Measurements from ENCODE around the gene CCDC40. TPM values are rescaled to one million over a fixed set of nuclear protein-coding genes. Genes with fewer than 3 reads are reported as not detected.
A peak's percentile ranks its signal among the peaks of the same experiment; 100 is the strongest.

The CCDC40 gene
- total and polyA plus RNA-seq, 9 of the 15 experiments (the other 6 are each of a cell fraction or from before 2014, with no cell fraction given) = 0.07 to 0.33 TPM; not detected in 7

DNA sequence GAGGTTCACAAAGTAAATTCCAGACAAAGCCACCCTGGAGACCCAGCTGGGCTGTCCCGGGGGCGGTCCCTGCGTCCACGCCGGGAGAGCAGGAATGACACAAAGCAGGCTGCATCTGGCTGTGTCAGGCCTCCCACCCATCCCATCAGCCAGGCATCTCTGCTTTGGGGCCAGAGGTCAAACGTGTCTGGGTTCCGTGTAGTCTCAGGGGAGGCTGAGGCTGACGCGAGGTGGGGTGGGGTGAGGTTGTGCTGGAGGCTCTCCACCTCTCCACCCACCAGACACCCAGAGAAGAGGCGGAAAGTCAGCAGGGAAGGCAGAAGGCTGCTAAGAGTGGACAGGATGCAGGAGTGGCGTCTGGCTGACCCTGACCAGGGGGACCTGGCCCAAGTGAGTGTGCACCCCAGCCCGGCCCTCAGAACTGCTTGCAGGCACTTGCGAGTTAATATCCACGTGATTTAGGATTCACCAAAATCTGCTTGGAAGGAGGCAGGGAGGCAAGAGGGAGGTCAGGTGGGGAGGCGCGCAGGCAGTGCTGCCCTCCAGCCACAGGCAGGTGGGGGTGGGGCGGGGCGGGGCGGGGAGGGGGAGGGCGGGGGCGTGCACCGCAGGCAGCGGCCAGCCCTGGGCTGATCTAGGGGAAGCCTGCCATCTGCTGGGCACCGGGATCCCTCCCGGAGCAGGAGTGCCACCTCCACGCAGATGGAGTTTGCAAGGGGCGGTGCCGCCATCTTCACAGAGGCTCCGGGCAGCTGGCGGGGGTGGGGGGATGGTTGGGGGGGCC is 45.1 kb upstream of the CCDC40 start (continued):
- TF ChIP-seq MYC (IDR thresholded peaks at IDR 0.05; ENCODE audit: low read depth, low read length) (peak; percentile 29; the same call in 1 of the 2 replicates), MYC (CRISPR knock-in tag; IDR thresholded peaks at IDR 0.05; ENCODE audit: borderline replicate concordance, low read depth) (no peak), ZNF445 (CRISPR knock-in tag; IDR thresholded peaks at IDR 0.05; ENCODE audit: low read depth) (no peak), PPARD (CRISPR knock-in tag; IDR thresholded peaks at IDR 0.05) (no peak), SRF (CRISPR knock-in tag; IDR thresholded peaks at IDR 0.05) (no peak), TEAD2 (tag; IDR thresholded peaks at IDR 0.05) (no peak), MXI1 (IDR thresholded peaks at IDR 0.05; ENCODE audit: low read depth, low read length) (no peak), BCOR (IDR thresholded peaks at IDR 0.05) (no peak), ZSCAN32 (CRISPR knock-in tag; IDR thresholded peaks at IDR 0.05) (no peak), ARID1B (IDR thresholded peaks at IDR 0.05) (no peak), CTBP1 (IDR thresholded peaks at IDR 0.05; ENCODE audit: borderline replicate concordance) (no peak), ARID4B (CRISPR knock-in tag; IDR thresholded peaks at IDR 0.05) (no peak), POLR2G (IDR thresholded peaks at IDR 0.05; ENCODE audit: low read depth, low read length) (no peak), YY1 (IDR thresholded peaks at IDR 0.05; ENCODE audit: borderline replicate concordance in 1 of 3, control insufficient read depth in 1 of 3, extremely low read depth in 1 of 3, insufficient read depth in 3 of 3, insufficient read length in 1 of 3, insufficient replicate concordance in 2 of 3, low read depth in 1 of 3, low read length in 2 of 3) (peak in 2 of 3 experiments; percentile 38 to 55), MEIS2 (IDR thresholded peaks at IDR 0.05; ENCODE audit: partially characterized antibody) (no peak), RCOR1 (IDR thresholded peaks at IDR 0.05; ENCODE audit: borderline replicate concordance in 1 of 2, low read depth in 2 of 2, low read length in 2 of 2) (peak in 1 of 2 experiments; percentile 48; a peak in 2 of 4 replicates), ZNF143 (CRISPR knock-in tag; IDR thresholded peaks at IDR 0.05) (no peak), MYNN (IDR thresholded peaks at IDR 0.05) (no peak), MYNN (CRISPR knock-in tag; IDR thresholded peaks at IDR 0.05) (no peak), MAZ (CRISPR knock-in tag; conservative IDR thresholded peaks at IDR 0.05 in 1 of 2, IDR thresholded peaks at IDR 0.05 in 1 of 2) (peak in 1 of 2 experiments; percentile 75; a peak in 2 of 4 replicates), FOXK2 (conservative IDR thresholded peaks at IDR 0.05 in 1 of 2, IDR thresholded peaks at IDR 0.05 in 1 of 2; ENCODE audit: low read depth in 2 of 2) (no peak)
- TF ChIP-seq, protein P1, sequence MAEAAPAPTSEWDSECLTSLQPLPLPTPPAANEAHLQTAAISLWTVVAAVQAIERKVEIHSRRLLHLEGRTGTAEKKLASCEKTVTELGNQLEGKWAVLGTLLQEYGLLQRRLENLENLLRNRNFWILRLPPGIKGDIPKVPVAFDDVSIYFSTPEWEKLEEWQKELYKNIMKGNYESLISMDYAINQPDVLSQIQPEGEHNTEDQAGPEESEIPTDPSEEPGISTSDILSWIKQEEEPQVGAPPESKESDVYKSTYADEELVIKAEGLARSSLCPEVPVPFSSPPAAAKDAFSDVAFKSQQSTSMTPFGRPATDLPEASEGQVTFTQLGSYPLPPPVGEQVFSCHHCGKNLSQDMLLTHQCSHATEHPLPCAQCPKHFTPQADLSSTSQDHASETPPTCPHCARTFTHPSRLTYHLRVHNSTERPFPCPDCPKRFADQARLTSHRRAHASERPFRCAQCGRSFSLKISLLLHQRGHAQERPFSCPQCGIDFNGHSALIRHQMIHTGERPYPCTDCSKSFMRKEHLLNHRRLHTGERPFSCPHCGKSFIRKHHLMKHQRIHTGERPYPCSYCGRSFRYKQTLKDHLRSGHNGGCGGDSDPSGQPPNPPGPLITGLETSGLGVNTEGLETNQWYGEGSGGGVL (CRISPR knock-in tag; IDR thresholded peaks at IDR 0.05) = no peak

All from K562 (cell line).